Measurements from ENCODE around the gene BMP15. TPM values are rescaled to one million over a fixed set of nuclear protein-coding genes. Genes with fewer than 3 reads are reported as not detected.

The BMP15 gene
- total RNA-seq, 1 experiment from 2014 or later, result not detected

DNA sequence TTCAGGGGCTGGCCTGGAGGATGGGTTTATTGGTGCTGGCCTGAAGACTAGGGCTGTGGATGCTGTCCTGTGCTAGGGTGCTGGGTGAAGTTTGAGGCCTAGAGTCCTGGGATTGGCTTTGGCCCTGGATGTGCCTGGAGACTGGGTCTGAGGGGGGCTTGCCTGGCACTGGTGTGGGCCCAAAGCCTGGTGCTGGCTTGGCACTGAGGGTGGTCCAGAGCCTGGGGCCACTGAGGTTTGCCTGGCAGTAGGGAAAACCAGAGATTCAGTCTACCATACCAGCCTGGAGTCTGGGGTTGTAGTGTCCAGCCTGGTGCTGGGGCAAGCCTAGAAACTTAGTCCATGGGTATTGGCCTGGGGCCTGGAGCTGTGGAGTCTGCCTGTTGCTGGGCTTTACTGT, 16.6 kb downstream of the BMP15 start:
- H3K4me2 ChIP-seq (ENCODE audit: insufficient read depth, insufficient read length, low read length), result no peak overlapping the region
- Mint-ChIP-seq H3K4me1 (no peaks in the 10 kb centered on the region), H3K4me3 (no peak overlapping the region), H3K27ac (no peak overlapping the region), H3K9me3 (peaks cover 54 to 60% of the 10 kb centered on the region in 2 experiments), H3K36me3 (ENCODE audit: insufficient read depth in 1 of 3, low read depth in 3 of 3) (peaks cover 0 to 4% (median 1%) of the 10 kb centered on the region in 3 experiments; a peak in 2 of 7 replicates), H3K27me3 (ENCODE audit: low read depth) (no peaks in the 10 kb centered on the region)
- no peak overlapping the region for H2AK5ac ChIP-seq (ENCODE audit: insufficient read length, low read length)
- H3K18ac ChIP-seq (ENCODE audit: insufficient read length, low read depth, low read length), result no peak overlapping the region
- no peak overlapping the region for H2BK20ac ChIP-seq (ENCODE audit: low read depth, low read length, poor library complexity, severe bottlenecking)
- H3K4ac ChIP-seq (ENCODE audit: low read depth, low read length), result no peak overlapping the region
- H2BK15ac ChIP-seq (ENCODE audit: low read depth, low read length), result no peak overlapping the region
- H3K23ac ChIP-seq (ENCODE audit: insufficient read length, low read depth, low read length), result no peak overlapping the region
- DNase-seq, result no peak
- H3K14ac ChIP-seq (ENCODE audit: insufficient read depth, low read length), result no peak overlapping the region; the same call in 1 of the 2 replicates
- no peak overlapping the region for H2BK5ac ChIP-seq (ENCODE audit: insufficient read length, low read length)
- no peaks in the 10 kb centered on the region for H3K79me1 ChIP-seq (ENCODE audit: insufficient read depth, low read depth, low read length, poor library complexity, severe bottlenecking)
- H2BK120ac ChIP-seq (ENCODE audit: low read depth, low read length, poor library complexity, severe bottlenecking), result no peak overlapping the region
- no peak overlapping the region for H3K27ac ChIP-seq (ENCODE audit: insufficient read length, low read depth, low read length)
- no peak overlapping the region for H4K5ac ChIP-seq (ENCODE audit: insufficient read length, low read depth, low read length)
- no peaks in the 10 kb centered on the region for H3K27me3 ChIP-seq (ENCODE audit: insufficient read depth, low read length)
- no peaks in the 10 kb centered on the region for H4K20me1 ChIP-seq (ENCODE audit: control insufficient read depth, insufficient read depth, insufficient read length)
- no peaks in the 10 kb centered on the region for H3K79me2 ChIP-seq (ENCODE audit: insufficient read depth, low read length)
- no peaks in the 10 kb centered on the region for H3K23me2 ChIP-seq (ENCODE audit: insufficient read length, low read depth, low read length, poor library complexity, severe bottlenecking)
- no peak overlapping the region for H3K56ac ChIP-seq (ENCODE audit: insufficient read length, low read depth, low read length)
- no peaks in the 10 kb centered on the region for H3K4me1 ChIP-seq (ENCODE audit: insufficient read depth, low read length)
- H4K8ac ChIP-seq (replicated peaks; ENCODE audit: insufficient read length, low read depth, low read length), result no peak overlapping the region
- TF ChIP-seq, protein P1, sequence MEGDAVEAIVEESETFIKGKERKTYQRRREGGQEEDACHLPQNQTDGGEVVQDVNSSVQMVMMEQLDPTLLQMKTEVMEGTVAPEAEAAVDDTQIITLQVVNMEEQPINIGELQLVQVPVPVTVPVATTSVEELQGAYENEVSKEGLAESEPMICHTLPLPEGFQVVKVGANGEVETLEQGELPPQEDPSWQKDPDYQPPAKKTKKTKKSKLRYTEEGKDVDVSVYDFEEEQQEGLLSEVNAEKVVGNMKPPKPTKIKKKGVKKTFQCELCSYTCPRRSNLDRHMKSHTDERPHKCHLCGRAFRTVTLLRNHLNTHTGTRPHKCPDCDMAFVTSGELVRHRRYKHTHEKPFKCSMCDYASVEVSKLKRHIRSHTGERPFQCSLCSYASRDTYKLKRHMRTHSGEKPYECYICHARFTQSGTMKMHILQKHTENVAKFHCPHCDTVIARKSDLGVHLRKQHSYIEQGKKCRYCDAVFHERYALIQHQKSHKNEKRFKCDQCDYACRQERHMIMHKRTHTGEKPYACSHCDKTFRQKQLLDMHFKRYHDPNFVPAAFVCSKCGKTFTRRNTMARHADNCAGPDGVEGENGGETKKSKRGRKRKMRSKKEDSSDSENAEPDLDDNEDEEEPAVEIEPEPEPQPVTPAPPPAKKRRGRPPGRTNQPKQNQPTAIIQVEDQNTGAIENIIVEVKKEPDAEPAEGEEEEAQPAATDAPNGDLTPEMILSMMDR (conservative IDR thresholded peaks at IDR 0.05), result no peak
- H3T11ph ChIP-seq (ENCODE audit: low read length), result no peak overlapping the region
- no peak overlapping the region for H2BK12ac ChIP-seq (ENCODE audit: insufficient read length, low read depth, low read length)
- H4K91ac ChIP-seq (ENCODE audit: insufficient read length, low read depth, low read length), result no peak overlapping the region
- no peak overlapping the region for H3K9ac ChIP-seq (ENCODE audit: extremely low read depth, insufficient read length, low read length)
- no peak overlapping the region for H2AFZ ChIP-seq (ENCODE audit: low read length)
- no peaks in the 10 kb centered on the region for H3K9me3 ChIP-seq (ENCODE audit: control insufficient read depth, low read depth, low read length)
